Measurements from ENCODE around the gene MGAT5B. TPM values are rescaled to one million over a fixed set of nuclear protein-coding genes. Genes with fewer than 3 reads are reported as not detected.
"Not testable (repeated sequence)": the region's sequence is repeated elsewhere in the genome, so short reads cannot be mapped to it uniquely, and the experiment has no call there.

The MGAT5B gene
- total RNA-seq, 1 experiment from 2014 or later = 54.9 TPM

- no peak for DNase-seq (ENCODE audit: low read depth, low spot score)
- in situ Hi-C loops (cut with HindIII; ENCODE audit: low pct_unique_long_range_greater_than_20kb, low sequenced_read_pairs) = no loop called here
Measured at GRCh38 chr17:76969598-76970172, 101.5 kb downstream of the MGAT5B start.

DNA sequence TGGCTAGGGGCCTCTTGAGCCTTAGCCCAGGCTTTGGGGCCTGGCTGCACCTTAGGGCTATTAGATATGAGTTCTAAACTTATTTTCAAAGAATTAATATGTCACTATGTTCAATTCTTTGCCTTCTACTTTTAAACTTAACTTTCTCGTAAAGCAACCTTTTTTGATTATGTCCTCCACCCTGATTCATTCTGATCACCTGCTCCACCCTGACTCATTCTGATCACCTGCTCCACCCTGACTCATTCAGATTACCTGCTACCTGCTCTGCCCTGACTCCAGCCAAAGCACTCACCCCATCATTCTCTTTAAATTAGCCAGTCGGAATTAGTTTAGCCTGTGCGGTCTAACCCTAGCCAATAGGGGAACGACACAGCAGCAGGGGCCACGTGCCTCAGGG is 102.0 kb downstream of the MGAT5B start:
- in situ Hi-C loops (cut with HindIII; ENCODE audit: low pct_unique_long_range_greater_than_20kb, low sequenced_read_pairs); DNase-seq (ENCODE audit: low read depth, low spot score): not testable (repeated sequence)

- in situ Hi-C loops (cut with HindIII; ENCODE audit: low pct_unique_long_range_greater_than_20kb, low sequenced_read_pairs) = no loop called here
Measured at GRCh38 chr17:76972046-76972641, 103.9 kb downstream of the MGAT5B start.

DNA sequence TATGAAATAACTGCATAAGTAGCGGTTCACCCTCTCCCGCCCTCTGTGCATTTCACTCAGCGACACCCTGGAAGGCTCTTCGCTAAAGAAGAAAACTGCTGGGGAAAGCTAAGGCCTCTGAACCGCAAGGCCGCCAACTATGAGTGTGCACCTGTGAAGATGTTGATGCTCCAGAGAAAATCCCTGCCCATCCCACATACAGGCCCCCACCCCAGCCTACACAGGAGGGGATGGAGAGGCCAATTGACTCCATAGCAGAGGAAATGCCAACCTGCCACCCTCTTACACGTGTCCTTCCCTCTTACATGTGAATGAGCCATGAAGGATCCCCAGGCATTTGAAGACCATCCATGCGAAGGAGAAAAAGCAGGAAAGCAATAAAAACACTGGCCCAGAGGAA is 104.8 kb downstream of the MGAT5B start:
- DNase-seq (ENCODE audit: low read depth, low spot score) = no peak
- in situ Hi-C loops (cut with HindIII; ENCODE audit: low pct_unique_long_range_greater_than_20kb, low sequenced_read_pairs) = no loop called here

More at GRCh38 chr17:76972046-76972641, 103.9 kb downstream of the MGAT5B start:
- DNase-seq (ENCODE audit: low read depth, low spot score) = no peak

DNA sequence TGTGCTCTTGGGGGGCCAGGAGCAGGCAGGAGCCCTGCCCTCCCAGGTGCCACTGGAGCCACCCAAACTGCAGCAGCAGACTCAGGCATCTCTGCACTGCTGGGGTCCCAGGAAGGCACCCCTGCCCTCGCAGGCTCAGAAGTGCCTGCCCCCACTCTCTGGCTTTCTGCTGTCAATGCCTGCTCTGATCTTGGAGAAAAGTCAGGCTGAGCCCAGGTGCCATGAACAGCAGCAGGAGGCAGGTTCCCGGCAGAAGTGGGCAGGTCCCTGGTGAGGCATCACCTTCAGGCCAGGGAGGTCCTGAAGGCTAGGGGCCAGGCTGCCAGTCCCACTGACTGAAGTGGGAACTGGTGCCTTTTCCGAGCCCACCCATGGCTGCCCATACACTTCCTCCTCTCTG is 106.5 kb downstream of the MGAT5B start:
- DNase-seq (ENCODE audit: low read depth, low spot score) = no peak
- in situ Hi-C loops (cut with HindIII; ENCODE audit: low pct_unique_long_range_greater_than_20kb, low sequenced_read_pairs) = no loop called here

DNA sequence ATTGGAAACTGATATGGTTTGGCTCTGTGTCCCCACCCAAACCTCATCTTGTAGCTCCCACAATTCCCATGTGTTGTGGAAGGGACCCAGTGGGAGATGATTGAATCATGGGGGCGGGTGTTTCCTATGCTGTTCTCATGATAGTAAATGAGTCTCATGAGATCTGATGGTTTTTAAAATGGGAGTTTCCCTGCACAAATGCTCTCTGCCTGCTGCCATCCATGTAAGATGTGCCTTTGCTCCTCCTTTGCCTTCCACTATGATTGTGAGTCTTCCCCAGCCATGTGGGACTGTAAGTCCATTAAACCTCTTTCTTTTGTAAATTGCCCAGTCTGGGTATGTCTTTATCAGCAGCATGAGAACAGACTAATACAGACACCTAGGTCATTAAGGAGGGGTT is 109.8 kb downstream of the MGAT5B start:
- DNase-seq (ENCODE audit: low read depth, low spot score); in situ Hi-C loops (cut with HindIII; ENCODE audit: low pct_unique_long_range_greater_than_20kb, low sequenced_read_pairs): not testable (repeated sequence)

- DNase-seq (ENCODE audit: low read depth, low spot score) = no peak
- in situ Hi-C loops (cut with HindIII; ENCODE audit: low pct_unique_long_range_greater_than_20kb, low sequenced_read_pairs) = no loop called here
Measured at GRCh38 chr17:76981545-76982295, 113.5 kb downstream of the MGAT5B start.

GRCh38 chr17:76982408-76983074 is 114.3 kb downstream of the MGAT5B start:
- in situ Hi-C loops (cut with HindIII; ENCODE audit: low pct_unique_long_range_greater_than_20kb, low sequenced_read_pairs) = no loop called here
- DNase-seq (ENCODE audit: low read depth, low spot score) = no peak

GRCh38 chr17:76983075-76983775 is 115.0 kb downstream of the MGAT5B start:
- no peak for DNase-seq (ENCODE audit: low read depth, low spot score)
- in situ Hi-C loops (cut with HindIII; ENCODE audit: low pct_unique_long_range_greater_than_20kb, low sequenced_read_pairs) = no loop called here

DNA sequence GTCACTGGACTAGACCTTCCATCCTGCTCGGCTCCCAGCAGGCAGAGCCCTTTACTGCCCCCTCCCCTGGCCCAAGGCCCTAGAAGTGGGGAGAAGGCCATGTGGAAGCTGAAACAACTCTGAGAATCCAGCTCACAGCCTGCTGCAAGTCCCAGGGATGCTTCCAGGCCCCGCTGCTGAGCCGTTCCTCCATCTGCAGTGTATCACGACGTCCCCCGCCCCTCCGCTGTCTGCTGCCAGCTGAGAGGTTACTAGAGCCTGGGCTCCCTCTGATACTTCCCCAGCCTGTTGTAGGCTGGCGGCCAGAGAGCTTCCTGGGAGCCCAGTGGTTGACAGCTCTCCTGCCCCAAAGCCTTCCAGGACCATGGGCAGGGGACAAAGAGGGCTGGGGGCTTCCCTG is 118.2 kb downstream of the MGAT5B start:
- in situ Hi-C loops (cut with HindIII; ENCODE audit: low pct_unique_long_range_greater_than_20kb, low sequenced_read_pairs) = no loop called here

GRCh38 chr17:76987486-76988093 is 119.4 kb downstream of the MGAT5B start:
- in situ Hi-C loops (cut with HindIII; ENCODE audit: low pct_unique_long_range_greater_than_20kb, low sequenced_read_pairs) = no loop called here
- DNase-seq (ENCODE audit: low read depth, low spot score) = no peak

More for the DNA sequence above, 118.2 kb downstream of the MGAT5B start:
- DNase-seq (ENCODE audit: low read depth, low spot score) = no peak

GRCh38 chr17:76988796-76989195 is 120.6 kb downstream of the MGAT5B start:
- DNase-seq (ENCODE audit: low read depth, low spot score) = no peak
- in situ Hi-C loops (cut with HindIII; ENCODE audit: low pct_unique_long_range_greater_than_20kb, low sequenced_read_pairs) = no loop called here

- in situ Hi-C loops (cut with HindIII; ENCODE audit: low pct_unique_long_range_greater_than_20kb, low sequenced_read_pairs) = no loop called here
- DNase-seq (ENCODE audit: low read depth, low spot score) = no peak
Measured at GRCh38 chr17:76989519-76989918, 121.3 kb downstream of the MGAT5B start.

GRCh38 chr17:76992891-76993290 is 124.7 kb downstream of the MGAT5B start:
- no peak for DNase-seq (ENCODE audit: low read depth, low spot score)
- in situ Hi-C loops (cut with HindIII; ENCODE audit: low pct_unique_long_range_greater_than_20kb, low sequenced_read_pairs) = no loop called here

GRCh38 chr17:76993651-76994050 is 125.4 kb downstream of the MGAT5B start:
- in situ Hi-C loops (cut with HindIII; ENCODE audit: low pct_unique_long_range_greater_than_20kb, low sequenced_read_pairs) = no loop called here
- no peak for DNase-seq (ENCODE audit: low read depth, low spot score)

DNA sequence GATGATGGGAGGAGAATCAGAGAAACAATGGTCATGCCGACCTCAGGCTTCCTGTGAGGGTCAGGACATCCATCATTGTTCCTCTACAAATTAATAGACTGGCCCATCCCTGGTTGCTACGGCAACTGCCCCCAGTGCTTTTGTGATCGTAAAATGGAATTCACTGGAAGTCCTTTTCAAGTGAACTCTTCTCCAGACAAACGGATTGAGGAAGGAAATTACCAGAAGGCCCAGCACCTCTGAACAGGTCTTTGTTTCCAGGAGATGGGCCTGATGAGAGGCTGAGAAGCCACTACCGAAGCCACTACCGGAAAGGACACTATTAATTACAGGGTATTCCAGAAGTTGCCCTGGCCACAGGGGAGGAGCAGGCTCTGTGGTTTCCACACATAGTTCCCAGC is 126.0 kb downstream of the MGAT5B start:
- DNase-seq (ENCODE audit: low read depth, low spot score) = peak; percentile 52
- in situ Hi-C loops (cut with HindIII; ENCODE audit: low pct_unique_long_range_greater_than_20kb, low sequenced_read_pairs) = no loop called here

GRCh38 chr17:76995387-76996105 is 127.3 kb downstream of the MGAT5B start:
- in situ Hi-C loops (cut with HindIII; ENCODE audit: low pct_unique_long_range_greater_than_20kb, low sequenced_read_pairs) = no loop called here
- no peak for DNase-seq (ENCODE audit: low read depth, low spot score)
